ENCODE measurements around the gene WDR54. TPM values are rescaled to one million over a fixed set of nuclear protein-coding genes. Genes with fewer than 3 reads are reported as not detected.

The WDR54 gene
- total RNA-seq, 1 donor, result 34.3 TPM

DNA sequence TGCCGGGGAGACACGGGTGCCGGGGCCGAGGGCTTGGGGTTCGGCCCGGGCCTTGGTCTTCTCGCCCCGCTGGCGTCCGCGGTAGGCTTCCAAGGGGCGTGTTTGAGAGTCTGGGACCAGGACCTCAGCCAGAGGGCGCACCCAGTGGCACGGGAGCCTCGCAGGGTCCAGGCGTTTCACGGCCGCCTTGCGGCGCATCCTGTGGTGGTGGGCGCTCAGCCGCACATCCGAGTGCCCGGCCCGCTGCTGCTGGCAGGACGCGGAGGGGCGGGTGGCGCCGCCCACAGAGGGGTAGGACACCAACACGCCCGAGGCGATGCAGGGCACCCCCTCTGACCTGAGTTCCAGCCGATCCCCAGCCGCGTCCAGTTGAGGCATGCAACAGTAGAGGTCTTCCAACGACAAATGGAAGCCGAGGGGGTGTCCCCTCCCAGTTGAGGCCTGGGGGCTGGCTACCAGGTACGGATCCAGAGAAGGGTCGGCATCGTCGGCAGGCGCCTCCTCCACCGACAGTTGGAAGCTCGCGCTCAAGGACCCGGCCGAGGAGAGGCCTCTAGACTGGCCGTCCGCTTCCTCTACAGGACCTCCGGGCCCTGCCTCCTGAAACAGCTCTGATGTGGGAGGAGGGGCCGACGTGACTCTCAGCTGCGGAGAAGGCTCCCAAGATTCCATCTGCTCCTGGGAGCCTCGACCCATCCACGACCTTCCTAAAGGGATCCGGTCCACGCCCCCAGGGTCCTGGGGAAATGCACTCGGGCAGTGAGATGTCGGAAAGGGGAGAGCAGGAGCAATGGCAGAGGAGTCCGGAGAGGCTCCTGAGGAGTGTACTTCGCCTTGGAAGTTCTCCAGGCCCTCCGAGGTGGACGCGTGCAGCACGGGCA is 6.4 kb upstream of the WDR54 start:
- peak overlapping the region; percentile 44 for H3K4me3 ChIP-seq (ENCODE audit: low read depth, low read length)
- TF ChIP-seq, protein P1, sequence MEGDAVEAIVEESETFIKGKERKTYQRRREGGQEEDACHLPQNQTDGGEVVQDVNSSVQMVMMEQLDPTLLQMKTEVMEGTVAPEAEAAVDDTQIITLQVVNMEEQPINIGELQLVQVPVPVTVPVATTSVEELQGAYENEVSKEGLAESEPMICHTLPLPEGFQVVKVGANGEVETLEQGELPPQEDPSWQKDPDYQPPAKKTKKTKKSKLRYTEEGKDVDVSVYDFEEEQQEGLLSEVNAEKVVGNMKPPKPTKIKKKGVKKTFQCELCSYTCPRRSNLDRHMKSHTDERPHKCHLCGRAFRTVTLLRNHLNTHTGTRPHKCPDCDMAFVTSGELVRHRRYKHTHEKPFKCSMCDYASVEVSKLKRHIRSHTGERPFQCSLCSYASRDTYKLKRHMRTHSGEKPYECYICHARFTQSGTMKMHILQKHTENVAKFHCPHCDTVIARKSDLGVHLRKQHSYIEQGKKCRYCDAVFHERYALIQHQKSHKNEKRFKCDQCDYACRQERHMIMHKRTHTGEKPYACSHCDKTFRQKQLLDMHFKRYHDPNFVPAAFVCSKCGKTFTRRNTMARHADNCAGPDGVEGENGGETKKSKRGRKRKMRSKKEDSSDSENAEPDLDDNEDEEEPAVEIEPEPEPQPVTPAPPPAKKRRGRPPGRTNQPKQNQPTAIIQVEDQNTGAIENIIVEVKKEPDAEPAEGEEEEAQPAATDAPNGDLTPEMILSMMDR (IDR thresholded peaks at IDR 0.05; ENCODE audit: insufficient read depth, low read length), result peak; percentile 23
- DNase-seq (ENCODE audit: low read depth), result no peak

DNA sequence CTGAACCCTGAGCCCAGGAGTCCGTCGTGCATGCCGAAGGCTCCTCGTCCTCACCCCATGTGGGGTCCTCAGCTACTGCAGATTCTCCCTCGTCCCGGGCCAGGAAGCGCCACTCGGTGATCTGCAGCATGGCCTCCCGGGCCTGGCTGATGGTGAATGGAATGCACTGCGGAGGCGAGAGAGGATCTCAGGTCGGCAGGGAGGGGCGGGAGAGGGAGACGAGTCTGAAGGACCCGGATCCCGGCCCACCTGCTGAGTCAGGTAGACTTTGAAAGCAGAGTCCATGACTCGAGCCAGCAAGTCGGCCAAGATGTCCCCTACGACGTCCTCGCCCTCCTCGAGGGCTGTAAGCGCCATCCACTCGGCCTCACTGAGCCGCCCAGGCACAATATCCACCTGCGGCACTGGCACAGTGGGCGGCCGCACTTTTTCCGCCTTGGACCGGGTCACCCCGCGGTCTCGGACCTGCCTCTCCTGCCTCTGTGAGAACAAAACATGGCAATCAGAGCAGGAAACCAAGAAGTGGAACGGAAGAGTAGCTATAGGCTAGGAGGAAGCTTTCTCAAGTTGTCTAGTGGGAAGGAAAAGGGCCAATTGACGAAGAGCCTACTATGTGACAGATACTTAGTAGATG is 5.7 kb upstream of the WDR54 start:
- TF ChIP-seq, protein P1 (IDR thresholded peaks at IDR 0.05; ENCODE audit: insufficient read depth, low read length), result no peak
- DNase-seq (ENCODE audit: low read depth), result no peak
- no peak overlapping the region for H3K4me3 ChIP-seq (ENCODE audit: low read depth, low read length)

DNA sequence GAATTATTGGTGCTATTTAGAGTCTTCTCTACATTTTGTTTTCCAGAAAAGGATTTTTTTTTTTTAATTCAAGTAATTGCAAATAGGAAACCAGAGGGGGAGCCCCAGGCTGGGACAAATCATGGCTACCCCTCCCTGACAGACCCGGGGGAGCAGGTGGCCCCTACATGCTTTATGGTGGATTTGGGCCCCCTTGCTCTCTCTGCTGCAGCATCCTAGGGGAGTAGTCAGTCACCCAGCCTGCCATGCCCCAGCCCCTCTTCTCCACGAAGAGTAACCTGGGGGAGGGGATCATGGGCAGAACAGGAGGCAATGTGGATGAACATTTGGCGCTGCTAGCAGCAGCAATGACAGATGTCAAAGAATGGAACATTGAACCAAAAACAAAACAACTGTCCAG is 4.8 kb upstream of the WDR54 start:
- no peak overlapping the region for H3K4me3 ChIP-seq (ENCODE audit: low read depth, low read length)
- TF ChIP-seq, protein P1 (IDR thresholded peaks at IDR 0.05; ENCODE audit: insufficient read depth, low read length), result peak; percentile 2
- no peak for DNase-seq (ENCODE audit: low read depth)

DNA sequence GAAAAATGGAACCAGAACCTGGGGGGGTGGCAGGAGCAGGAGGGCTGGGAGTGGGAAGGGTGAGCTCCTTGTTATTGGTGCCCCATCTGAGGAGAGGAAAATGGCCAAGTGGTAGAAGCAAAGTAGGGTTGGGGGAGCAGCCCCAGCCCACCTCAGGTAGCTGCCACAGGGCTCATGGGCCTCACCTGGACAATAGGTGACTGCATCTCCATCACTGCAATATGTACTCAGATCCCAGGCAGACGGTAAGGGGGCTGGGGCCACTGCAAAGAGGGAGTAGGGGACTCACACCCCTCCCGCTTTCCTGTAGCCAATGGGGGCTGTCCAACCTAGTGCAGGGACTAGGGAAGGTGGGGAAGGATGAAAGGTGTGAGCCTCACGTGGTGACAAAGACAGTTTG is 4.3 kb upstream of the WDR54 start:
- H3K4me3 ChIP-seq (ENCODE audit: low read depth, low read length), result no peak overlapping the region
- no peak for DNase-seq (ENCODE audit: low read depth)
- TF ChIP-seq, protein P1 (IDR thresholded peaks at IDR 0.05; ENCODE audit: insufficient read depth, low read length), result no peak

DNA sequence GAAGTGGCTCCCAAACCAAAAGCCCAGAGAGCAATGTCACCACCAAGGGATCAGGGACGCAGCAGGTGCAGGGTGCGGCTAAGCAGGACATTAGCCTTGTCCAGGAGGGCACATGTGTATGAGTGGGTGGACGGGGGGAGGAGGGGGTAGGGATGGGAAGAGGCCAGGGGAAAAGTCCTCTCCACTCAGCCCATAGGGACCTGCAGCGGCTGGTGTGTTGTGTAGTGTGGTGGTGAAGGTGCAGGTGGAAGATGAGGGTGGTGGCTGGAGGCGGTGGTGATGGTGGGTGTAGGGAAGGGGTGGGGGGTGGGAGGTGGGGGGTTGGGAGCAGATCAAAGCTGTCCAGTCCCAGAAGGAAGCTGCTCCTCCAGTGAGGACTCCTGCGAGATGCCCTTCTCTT is 3.8 kb upstream of the WDR54 start:
- DNase-seq (ENCODE audit: low read depth), result no peak
- no peak overlapping the region for H3K4me3 ChIP-seq (ENCODE audit: low read depth, low read length)
- TF ChIP-seq, protein P1 (IDR thresholded peaks at IDR 0.05; ENCODE audit: insufficient read depth, low read length), result no peak

DNA sequence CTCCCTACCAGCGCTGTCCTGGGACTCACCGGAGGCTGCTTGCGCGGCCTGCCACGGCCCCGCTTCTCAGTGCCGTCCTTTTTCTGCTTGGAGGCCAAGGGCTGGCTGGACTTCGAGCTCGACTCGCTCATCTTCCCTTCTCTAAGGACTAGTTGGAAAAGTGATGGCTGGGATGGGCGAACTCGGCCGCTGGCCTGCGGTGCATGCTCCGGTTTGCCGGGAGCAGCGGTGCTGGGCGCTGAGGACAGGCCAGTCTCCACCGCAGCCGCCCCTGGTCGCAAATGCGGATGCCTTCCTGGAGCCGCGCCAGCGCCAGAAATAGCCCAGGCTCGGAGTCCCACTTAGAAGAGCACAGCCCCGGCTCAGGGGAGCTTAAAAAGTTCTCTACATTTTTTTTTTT is 3.2 kb upstream of the WDR54 start:
- DNase-seq (ENCODE audit: low read depth), result no peak
- TF ChIP-seq, protein P1 (IDR thresholded peaks at IDR 0.05; ENCODE audit: insufficient read depth, low read length), result no peak
- no peak overlapping the region for H3K4me3 ChIP-seq (ENCODE audit: low read depth, low read length)
